Activated CD8-positive, alpha-beta T cell treated with anti-CD3 and anti-CD28 coated beads, Interleukin-2, amount 10 ng/mL, durations not matched to agents 7 days and 5 days (primary cell): ENCODE measurements around the gene RNF183. TPM values are rescaled to one million over a fixed set of nuclear protein-coding genes. Genes with fewer than 3 reads are reported as not detected.
A peak's percentile ranks its signal among the peaks of the same experiment; 100 is the strongest.

ENCODE experiments used
- ATAC-seq: fragments of 150-1000 bp; cut with Tn5 transposase; one replicate; pipeline ENCODE4 v1.10.0; 2021; ENCODE audit warnings: moderate library complexity
- CTCF ChIA-PET: fragments of 350-600 bp; sonication (Branson Sonifier 250); formaldehyde crosslinking; loops from one replicate; lab custom pipeline; 2021; ENCODE audit warnings: antibody characterized with exemption; lab: Charles Lee
- POLR2A ChIA-PET: fragments of 350-600 bp; sonication (Branson Sonifier 250); formaldehyde crosslinking; loops from one replicate; lab custom pipeline; 2021; ENCODE audit warnings: antibody characterized with exemption; lab: Charles Lee
- DNase-seq: peaks from one replicate; pipeline ENCODE4 v3.0.0-alpha.2; 2020
- H3K27ac Mint-ChIP-seq: one replicate; pipeline ENCODE4 v1.8.0; 2021; ENCODE audit warnings: mild to moderate bottlenecking, mixed read lengths
- H3K27me3 Mint-ChIP-seq: one replicate; pipeline ENCODE4 v1.8.0; 2021; ENCODE audit warnings: low read depth, mixed read lengths
- H3K36me3 Mint-ChIP-seq: one replicate; pipeline ENCODE4 v1.8.0; 2021; ENCODE audit warnings: low read depth, mixed read lengths
- H3K4me1 Mint-ChIP-seq: one replicate; pipeline ENCODE4 v1.8.0; 2021; ENCODE audit warnings: low read depth, mixed read lengths
- H3K4me3 Mint-ChIP-seq: one replicate; pipeline ENCODE4 v1.8.0; 2021; ENCODE audit warnings: mild to moderate bottlenecking, mixed read lengths
- H3K9me3 Mint-ChIP-seq: one replicate; pipeline ENCODE4 v1.8.0; 2022; ENCODE audit warnings: mixed read lengths; ENCODE audit not compliant: insufficient read depth
- total RNA-seq, 2 experiments: library from RNA; stranded (reverse); gene quantifications; one replicate each; pipeline ENCODE4 v1.2.3, GENCODE V29; 2021

RNF183 gene
- total RNA-seq, 2 experiments from 2014 or later = not detected

DNA sequence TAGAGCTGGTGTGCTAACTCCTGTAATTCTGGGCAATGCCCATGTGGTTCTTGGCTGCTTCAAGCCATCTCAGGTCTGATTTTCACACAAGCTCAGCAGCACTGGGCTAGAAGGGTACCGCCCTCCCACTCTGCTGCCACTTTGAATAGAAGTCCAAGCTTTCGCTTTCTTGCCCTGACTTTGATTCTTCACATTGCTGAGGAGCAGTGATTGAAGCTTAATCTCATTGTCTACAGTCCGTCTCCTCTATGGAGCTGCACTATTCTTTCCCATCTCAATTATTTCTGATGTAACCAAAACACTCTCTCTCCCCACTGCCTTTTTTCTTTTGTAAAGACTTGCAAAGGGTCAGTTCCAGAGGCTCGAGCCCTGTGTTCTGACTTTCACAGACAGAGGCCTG, 12.9 kb upstream of the RNF183 start:
- no peak for ATAC-seq
- H3K4me1 Mint-ChIP-seq = no peaks in the 10 kb centered on the region
- H3K4me3 Mint-ChIP-seq = no peak overlapping the region
- DNase-seq = no peak
- H3K9me3 Mint-ChIP-seq = no peaks in the 10 kb centered on the region
- H3K36me3 Mint-ChIP-seq = no peaks in the 10 kb centered on the region
- peaks cover 9% of the 10 kb centered on the region for H3K27me3 Mint-ChIP-seq
- no peak overlapping the region for H3K27ac Mint-ChIP-seq
- CTCF ChIA-PET = interaction anchor here (0.7 to 1.5 kb wide), 2 partner anchors 95 to 340 kb away, joined by 3 read pairs; partner anchors contain the start of genes C9orf43 and POLE3
- POLR2A ChIA-PET = no interaction called here

DNA sequence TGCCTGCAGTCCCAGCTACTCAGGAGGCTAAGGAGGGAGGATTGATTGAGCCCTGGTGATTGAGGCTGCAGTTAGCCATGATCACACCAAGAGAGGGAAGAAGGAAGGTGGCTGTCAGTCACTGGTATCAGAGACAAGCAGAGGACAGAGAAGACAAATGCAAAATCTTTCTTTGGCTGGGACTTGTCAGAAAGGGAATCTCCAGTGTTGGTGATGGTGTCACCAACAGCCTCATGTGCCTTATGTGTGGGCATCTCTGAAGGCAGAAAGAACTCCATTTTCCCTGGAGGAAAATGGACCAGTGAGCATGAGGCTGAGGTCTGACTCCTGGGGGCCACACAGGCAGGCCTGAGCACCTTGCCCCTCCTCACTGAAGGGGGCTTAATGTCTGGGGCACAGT, 12.1 kb upstream of the RNF183 start:
- no peaks in the 10 kb centered on the region for H3K9me3 Mint-ChIP-seq

DNA sequence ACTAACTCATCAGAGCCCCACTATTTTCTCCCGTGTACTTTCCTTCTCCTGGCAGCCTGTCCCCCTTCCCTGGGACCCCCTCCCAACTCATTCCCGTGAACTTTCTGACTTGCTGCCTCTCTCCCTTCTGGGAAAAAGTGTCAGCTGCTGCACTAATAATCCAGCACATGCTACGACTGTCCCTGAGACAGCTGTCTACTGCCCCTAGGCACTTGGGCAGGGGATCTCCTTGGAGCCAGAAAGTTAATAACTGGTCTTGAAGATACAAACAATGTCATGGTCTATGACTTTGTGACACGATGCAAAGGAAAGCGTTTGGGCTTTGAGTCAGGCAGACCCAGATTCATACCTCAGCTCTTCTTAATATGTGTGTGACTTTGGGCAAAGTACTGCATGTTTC, 10.1 kb upstream of the RNF183 start:
- peaks cover 9% of the 10 kb centered on the region for H3K27me3 Mint-ChIP-seq
- ATAC-seq = no peak
- ChIA-PET POLR2A (interaction anchor here (0.6 kb wide), 1 partner anchor 37 kb away, joined by 3 read pairs; no protein-coding TSS in a partner anchor), CTCF (interaction anchor here (4.6 kb wide), 1 partner anchor 343 kb away, joined by 24 read pairs; no protein-coding TSS in a partner anchor)
- no peak overlapping the region for H3K4me3 Mint-ChIP-seq
- no peak overlapping the region for H3K27ac Mint-ChIP-seq
- H3K9me3 Mint-ChIP-seq = no peaks in the 10 kb centered on the region
- H3K4me1 Mint-ChIP-seq = no peaks in the 10 kb centered on the region
- H3K36me3 Mint-ChIP-seq = no peaks in the 10 kb centered on the region
- no peak for DNase-seq

More for the DNA sequence above, 12.1 kb upstream of the RNF183 start:
- Mint-ChIP-seq H3K27me3 (peaks cover 9% of the 10 kb centered on the region), H3K36me3 (no peaks in the 10 kb centered on the region), H3K27ac (no peak overlapping the region), H3K4me1 (no peaks in the 10 kb centered on the region), H3K4me3 (no peak overlapping the region)
- DNase-seq (no peak), ATAC-seq (no peak)
- POLR2A ChIA-PET = no interaction called here
- CTCF ChIA-PET = interaction anchor here (1.5 kb wide), 1 partner anchor 95 kb away, joined by 3 read pairs; the partner anchor contains the start of genes C9orf43 and POLE3

DNA sequence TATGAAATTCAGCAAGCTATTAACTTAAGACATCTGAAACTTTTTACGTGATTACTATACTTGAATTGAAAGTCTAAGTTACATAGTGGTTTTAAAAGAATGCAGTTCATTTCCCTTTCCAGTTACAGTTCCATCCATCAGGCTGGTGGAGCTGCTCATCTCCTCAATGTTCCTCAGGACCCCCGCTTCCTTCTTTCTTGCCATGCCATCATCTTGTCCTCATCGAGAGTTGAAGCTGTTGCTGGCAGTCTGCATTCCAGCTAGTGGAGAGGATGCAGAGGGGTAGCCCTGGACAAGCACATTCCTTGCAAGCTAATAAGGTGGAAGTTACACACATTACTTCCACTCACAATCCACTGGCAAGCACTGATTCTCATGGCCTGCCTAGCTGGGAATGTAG, 8.8 kb upstream of the RNF183 start:
- Mint-ChIP-seq H3K36me3 (no peaks in the 10 kb centered on the region), H3K4me3 (no peak overlapping the region), H3K4me1 (no peaks in the 10 kb centered on the region), H3K27ac (no peak overlapping the region), H3K9me3 (no peaks in the 10 kb centered on the region), H3K27me3 (peaks cover 5% of the 10 kb centered on the region)
- ATAC-seq = no peak
- no peak for DNase-seq
- ChIA-PET POLR2A (no interaction called here), CTCF (interaction anchor here (0.7 to 4.6 kb wide), 6 partner anchors 11 to 344 kb away, joined by 3 to 24 read pairs (median 3); no protein-coding TSS in a partner anchor)

DNA sequence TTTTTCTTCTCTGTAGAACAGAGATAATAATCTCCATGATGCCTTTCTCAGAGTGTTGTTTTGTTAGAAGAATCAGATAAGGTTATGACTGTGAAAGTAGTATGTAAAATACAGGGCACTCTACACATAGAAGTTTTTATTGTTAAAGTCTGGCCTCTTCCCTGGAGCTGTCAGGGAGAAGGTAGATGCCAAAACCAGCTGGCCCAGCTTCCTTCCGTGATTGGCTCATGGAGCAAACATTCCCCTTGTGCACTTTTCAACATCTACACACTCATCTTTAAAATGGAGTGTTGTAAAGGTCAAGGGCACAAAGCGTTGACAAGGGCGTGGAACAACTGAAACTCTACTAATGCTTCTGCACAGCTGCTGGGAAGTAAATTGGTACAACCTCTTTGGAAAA, 7.4 kb upstream of the RNF183 start:
- peaks cover 2% of the 10 kb centered on the region for H3K27me3 Mint-ChIP-seq
- no peak for ATAC-seq
- H3K9me3 Mint-ChIP-seq = no peaks in the 10 kb centered on the region
- no peak overlapping the region for H3K4me3 Mint-ChIP-seq
- CTCF ChIA-PET = interaction anchor here (1.3 to 4.6 kb wide), 3 partner anchors 97 to 346 kb away, joined by 3 to 24 read pairs (median 6); no protein-coding TSS in a partner anchor
- H3K36me3 Mint-ChIP-seq = no peaks in the 10 kb centered on the region
- H3K4me1 Mint-ChIP-seq = no peaks in the 10 kb centered on the region
- H3K27ac Mint-ChIP-seq = no peak overlapping the region
- POLR2A ChIA-PET = no interaction called here
- no peak for DNase-seq

DNA sequence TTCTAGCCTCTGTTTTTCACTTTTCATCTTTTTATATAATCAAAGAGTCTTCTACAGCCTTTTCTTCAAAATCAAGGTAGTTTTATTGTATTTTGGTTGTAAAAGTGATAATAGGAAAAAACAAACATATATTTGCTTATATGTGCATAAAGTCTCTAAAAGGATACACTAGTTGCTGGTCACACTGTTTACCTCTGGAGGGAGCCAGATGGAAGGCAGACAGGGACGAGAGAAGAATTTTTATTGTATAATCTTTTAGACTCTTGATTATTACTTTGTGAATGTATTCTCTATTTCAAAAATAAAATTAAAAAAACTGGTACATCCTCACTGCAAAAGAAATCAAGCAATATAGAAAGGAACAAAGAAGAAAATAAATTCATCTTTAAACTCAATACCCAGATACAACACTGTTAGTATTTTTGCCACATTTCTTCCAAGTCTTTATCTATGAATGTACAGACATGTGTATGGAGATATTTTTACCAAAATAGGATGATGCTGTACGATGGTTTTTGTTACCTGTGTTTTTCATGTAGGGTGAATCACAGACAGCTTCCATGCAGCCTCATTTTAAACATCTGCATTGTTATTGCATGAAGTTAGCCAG, 6.1 kb upstream of the RNF183 start:
- H3K27me3 Mint-ChIP-seq = no peaks in the 10 kb centered on the region
- ChIA-PET POLR2A (no interaction called here), CTCF (interaction anchor here (0.7 to 4.6 kb wide), 4 partner anchors 14 to 347 kb away, joined by 3 to 24 read pairs (median 4); partner anchors contain the start of gene ALAD)
- DNase-seq (peak; percentile 46), ATAC-seq (peak; percentile 53)
- no peaks in the 10 kb centered on the region for H3K4me1 Mint-ChIP-seq
- H3K9me3 Mint-ChIP-seq = no peaks in the 10 kb centered on the region
- no peak overlapping the region for H3K27ac Mint-ChIP-seq
- H3K4me3 Mint-ChIP-seq = no peak overlapping the region
- H3K36me3 Mint-ChIP-seq = no peaks in the 10 kb centered on the region

DNA sequence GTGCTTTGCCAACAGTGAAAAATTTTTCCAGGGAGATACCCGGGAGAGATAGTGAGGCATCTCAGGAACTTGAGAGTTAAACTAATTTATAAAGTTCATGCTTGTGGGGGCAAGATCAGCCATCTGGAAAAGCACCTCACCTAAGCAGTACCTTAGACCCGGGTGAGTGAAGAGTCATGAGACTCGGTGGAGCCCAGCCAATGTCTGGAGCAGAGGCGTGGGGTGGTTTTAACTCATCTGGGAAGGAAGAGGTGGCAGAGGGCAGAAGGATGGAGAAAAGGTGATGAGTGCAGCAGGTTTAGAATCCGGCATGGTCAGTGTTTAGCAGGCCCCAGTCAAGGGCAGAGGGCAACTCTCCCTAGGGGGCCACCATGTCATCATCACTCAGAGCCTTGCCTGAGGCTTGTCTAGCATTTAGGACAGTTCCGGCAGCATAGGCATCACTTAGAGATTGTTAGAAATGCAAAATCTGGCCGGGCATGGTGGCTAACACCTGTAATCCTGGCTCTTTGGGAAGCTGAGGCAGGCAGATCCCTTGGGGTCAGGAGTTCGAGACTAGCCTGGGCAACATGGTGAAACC, 4.3 kb upstream of the RNF183 start:
- no peaks in the 10 kb centered on the region for H3K36me3 Mint-ChIP-seq
- no peaks in the 10 kb centered on the region for H3K9me3 Mint-ChIP-seq
- ChIA-PET CTCF (no interaction called here), POLR2A (no interaction called here)
- H3K27ac Mint-ChIP-seq = no peak overlapping the region
- no peaks in the 10 kb centered on the region for H3K27me3 Mint-ChIP-seq
- H3K4me3 Mint-ChIP-seq = no peak overlapping the region
- no peak for DNase-seq
- no peak for ATAC-seq
- no peaks in the 10 kb centered on the region for H3K4me1 Mint-ChIP-seq

DNA sequence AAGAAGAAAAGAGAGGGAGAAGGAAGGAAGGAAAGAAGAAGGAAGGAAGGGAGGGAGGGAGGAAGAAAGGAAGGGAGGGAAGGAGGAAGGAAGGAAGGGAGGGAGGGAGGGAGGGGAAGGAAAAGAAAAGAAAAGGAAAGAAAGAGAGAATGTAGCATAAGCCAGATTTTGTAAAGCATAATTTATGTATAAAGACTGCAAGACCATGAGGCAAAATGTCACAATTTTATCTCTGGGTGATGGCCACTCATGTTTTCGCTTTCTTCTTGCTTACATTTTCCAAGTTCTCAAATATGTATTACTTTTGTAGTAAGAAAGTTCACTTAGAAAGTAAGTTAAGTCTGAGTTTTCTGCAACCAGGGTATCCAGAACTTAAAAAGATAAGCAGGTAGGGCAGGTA, 3.4 kb upstream of the RNF183 start:
- no peaks in the 10 kb centered on the region for H3K27me3 Mint-ChIP-seq
- no peaks in the 10 kb centered on the region for H3K9me3 Mint-ChIP-seq
- no peak overlapping the region for H3K4me3 Mint-ChIP-seq
- ATAC-seq (no peak), DNase-seq (no peak)
- ChIA-PET CTCF (no interaction called here), POLR2A (no interaction called here)
- no peaks in the 10 kb centered on the region for H3K36me3 Mint-ChIP-seq
- H3K4me1 Mint-ChIP-seq = no peaks in the 10 kb centered on the region
- no peak overlapping the region for H3K27ac Mint-ChIP-seq

DNA sequence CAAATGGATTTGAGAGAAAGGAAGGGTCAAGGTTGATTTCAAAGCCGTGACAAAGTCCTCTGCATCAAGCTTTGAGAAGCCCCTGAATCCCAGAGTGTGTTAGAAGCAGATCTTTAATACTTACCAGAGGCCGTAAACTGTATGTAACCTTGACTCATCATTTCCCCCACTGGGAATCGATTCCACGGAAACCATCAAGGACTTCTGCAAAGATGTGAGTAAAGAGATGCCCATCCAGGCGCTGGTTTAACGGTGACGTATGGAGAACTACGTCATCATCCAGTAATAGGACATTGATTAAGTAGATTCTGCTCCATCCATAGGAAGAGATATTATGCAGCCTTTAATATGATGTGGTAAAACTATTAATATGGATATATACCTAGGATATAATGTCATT, 1.6 kb downstream of the RNF183 start:
- H3K4me3 Mint-ChIP-seq = no peak overlapping the region
- POLR2A ChIA-PET = no interaction called here

DNA sequence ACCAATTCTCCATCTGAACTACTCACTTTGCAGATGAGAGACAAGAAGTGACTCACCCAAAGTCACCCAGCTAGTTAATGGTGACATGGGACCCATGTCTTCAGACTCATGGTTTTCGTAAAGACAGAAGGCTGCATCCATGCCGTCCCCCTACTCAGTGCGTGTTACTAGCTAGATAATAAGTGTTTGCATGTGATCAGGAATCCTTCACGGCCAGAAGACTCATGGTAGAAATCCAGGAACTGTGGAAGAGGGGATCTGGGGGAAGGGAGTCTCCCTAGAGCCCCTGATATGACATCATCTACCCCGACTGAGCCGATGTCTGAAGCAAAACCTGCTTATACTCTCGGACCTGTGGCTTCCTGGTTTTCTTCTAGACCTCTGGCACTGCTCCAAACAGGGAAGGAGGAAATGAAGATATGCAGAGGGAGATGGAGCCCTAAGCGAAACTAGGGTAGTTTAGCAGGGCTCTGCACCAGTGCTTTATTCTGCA, 3.3 kb downstream of the RNF183 start:
- ChIA-PET CTCF (interaction anchor here (1.0 to 1.1 kb wide), 2 partner anchors 101 to 147 kb away, joined by 4 to 5 read pairs; partner anchors contain the start of gene ALAD), POLR2A (no interaction called here)
- Mint-ChIP-seq H3K4me3 (no peak overlapping the region), H3K36me3 (no peaks in the 10 kb centered on the region), H3K9me3 (no peaks in the 10 kb centered on the region), H3K27ac (no peak overlapping the region), H3K27me3 (peaks cover 13% of the 10 kb centered on the region), H3K4me1 (peaks cover 3% of the 10 kb centered on the region)
- DNase-seq = no peak
- ATAC-seq = no peak

More for the DNA sequence above, 1.6 kb downstream of the RNF183 start:
- H3K9me3 Mint-ChIP-seq = no peaks in the 10 kb centered on the region
- ATAC-seq (no peak), DNase-seq (no peak)
- H3K4me1 Mint-ChIP-seq = peaks cover 3% of the 10 kb centered on the region
- CTCF ChIA-PET = interaction anchor here (0.7 to 0.9 kb wide), 2 partner anchors 10 to 357 kb away, joined by 3 read pairs; no protein-coding TSS in a partner anchor
- H3K36me3 Mint-ChIP-seq = no peaks in the 10 kb centered on the region
- H3K27me3 Mint-ChIP-seq = peaks cover 13% of the 10 kb centered on the region
- H3K27ac Mint-ChIP-seq = no peak overlapping the region

DNA sequence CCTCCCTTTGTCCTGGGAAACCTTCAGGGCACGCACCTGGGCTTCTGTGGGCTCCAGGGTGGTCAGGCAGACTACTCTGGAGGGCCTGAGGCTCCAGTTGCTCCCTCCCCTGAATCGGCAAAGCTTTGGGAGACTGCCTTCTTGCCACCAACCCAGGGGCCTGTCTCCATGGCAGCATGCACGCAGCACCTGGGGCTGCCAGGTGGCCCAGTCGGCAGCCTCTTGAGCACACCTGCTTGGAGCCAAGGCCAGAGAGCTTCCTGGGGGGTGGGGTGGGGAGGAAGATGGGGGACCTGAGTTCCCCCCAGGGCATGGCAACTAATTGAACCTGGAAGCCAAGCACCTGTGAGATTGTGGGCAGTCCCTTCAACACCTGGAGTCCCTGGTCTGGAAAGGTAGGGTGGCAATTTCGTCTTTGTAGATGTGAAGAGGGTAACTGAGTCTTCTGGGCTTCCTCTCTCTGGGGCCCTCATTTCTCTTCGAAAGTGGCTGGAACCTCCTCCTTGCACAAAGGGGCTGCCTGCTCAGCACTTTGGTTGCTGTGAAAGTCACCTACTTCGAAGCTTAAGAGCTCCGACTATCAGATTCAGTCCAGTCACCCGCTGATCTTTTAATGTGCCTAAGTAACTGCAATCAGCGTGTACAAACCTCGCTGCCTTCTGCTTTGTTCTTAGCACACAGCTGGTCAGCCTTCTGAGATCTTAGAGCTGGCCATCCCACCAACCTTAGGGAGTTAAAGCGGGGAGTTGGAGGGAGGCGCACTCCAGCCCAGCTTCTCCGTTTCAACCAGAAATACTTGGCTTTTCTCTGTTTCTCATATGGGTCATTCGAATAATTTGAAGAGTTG, 4.0 kb downstream of the RNF183 start:
- peaks cover 3% of the 10 kb centered on the region for H3K4me1 Mint-ChIP-seq

More for the DNA sequence above, 4.0 kb downstream of the RNF183 start:
- Mint-ChIP-seq H3K4me3 (no peak overlapping the region), H3K27me3 (peaks cover 13% of the 10 kb centered on the region), H3K27ac (no peak overlapping the region), H3K9me3 (no peaks in the 10 kb centered on the region), H3K36me3 (no peaks in the 10 kb centered on the region)
- POLR2A ChIA-PET = interaction anchor here (0.6 kb wide), 1 partner anchor 1746 kb away, joined by 3 read pairs; no protein-coding TSS in a partner anchor
- DNase-seq = no peak
- no peak for ATAC-seq
- CTCF ChIA-PET = interaction anchor here (1.0 to 1.1 kb wide), 2 partner anchors 102 to 147 kb away, joined by 4 to 5 read pairs; partner anchors contain the start of gene ALAD
